GM12875 (cell line): ENCODE measurements around the gene CCDC154.

ENCODE experiments used
- H3K4me3 ChIP-seq: one replicate; pipeline ENCODE4 v1.5.1; 2011; ENCODE audit warnings: low read depth, low read length, control low read depth
- TF ChIP-seq, protein P1 (sequence below): IDR thresholded peaks from 2 replicates; pipeline ENCODE4 v1.5.1; 2011; ENCODE audit warnings: low read depth, mild to moderate bottlenecking, control low read depth, inconsistent platforms, low read length, moderate library complexity, borderline replicate concordance; ENCODE audit not compliant: insufficient read depth

Gene CCDC154

DNA sequence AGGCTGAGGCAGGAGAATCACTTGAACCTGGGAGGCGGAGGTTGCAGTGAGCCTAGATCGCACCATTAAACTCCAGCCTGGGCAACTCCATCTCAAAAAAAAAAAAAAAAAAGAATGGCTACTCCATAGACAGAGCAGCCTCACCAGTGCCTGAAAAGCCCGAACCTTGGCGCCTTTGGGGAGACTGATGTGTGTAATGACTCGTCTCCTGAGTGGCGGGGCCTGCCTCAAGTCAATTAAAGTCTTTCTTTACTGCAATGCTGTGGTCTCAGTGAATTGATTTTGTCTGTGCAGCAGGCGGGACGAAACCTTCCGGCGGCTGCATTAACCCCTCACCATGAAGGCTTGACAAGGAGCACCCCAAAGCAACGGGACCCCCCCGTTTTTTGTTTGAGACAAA is 20.3 kb downstream of the CCDC154 start:
- TF ChIP-seq, protein P1, sequence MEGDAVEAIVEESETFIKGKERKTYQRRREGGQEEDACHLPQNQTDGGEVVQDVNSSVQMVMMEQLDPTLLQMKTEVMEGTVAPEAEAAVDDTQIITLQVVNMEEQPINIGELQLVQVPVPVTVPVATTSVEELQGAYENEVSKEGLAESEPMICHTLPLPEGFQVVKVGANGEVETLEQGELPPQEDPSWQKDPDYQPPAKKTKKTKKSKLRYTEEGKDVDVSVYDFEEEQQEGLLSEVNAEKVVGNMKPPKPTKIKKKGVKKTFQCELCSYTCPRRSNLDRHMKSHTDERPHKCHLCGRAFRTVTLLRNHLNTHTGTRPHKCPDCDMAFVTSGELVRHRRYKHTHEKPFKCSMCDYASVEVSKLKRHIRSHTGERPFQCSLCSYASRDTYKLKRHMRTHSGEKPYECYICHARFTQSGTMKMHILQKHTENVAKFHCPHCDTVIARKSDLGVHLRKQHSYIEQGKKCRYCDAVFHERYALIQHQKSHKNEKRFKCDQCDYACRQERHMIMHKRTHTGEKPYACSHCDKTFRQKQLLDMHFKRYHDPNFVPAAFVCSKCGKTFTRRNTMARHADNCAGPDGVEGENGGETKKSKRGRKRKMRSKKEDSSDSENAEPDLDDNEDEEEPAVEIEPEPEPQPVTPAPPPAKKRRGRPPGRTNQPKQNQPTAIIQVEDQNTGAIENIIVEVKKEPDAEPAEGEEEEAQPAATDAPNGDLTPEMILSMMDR, result no peak
- H3K4me3 ChIP-seq, result no peak overlapping the region

DNA sequence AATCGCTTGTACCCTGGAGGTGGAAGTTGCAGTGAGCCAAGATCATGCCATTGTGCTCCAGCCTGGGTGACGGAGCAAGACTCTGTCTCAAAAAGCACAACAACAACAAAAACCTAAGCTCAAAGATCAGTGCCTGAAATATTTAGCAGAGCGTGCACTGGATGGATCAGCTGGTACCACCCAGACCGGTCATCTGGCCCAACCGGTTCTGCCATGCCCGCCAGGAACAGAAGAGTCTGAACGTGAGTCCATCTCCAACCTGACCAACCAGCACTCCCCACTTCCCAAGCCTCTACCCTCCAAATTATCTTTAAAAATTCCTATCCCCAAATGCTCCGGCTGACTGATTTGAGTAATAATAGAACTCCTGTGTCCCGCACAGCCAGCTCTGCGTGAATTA is 22.3 kb downstream of the CCDC154 start:
- no peak overlapping the region for H3K4me3 ChIP-seq
- TF ChIP-seq, protein P1, result no peak

DNA sequence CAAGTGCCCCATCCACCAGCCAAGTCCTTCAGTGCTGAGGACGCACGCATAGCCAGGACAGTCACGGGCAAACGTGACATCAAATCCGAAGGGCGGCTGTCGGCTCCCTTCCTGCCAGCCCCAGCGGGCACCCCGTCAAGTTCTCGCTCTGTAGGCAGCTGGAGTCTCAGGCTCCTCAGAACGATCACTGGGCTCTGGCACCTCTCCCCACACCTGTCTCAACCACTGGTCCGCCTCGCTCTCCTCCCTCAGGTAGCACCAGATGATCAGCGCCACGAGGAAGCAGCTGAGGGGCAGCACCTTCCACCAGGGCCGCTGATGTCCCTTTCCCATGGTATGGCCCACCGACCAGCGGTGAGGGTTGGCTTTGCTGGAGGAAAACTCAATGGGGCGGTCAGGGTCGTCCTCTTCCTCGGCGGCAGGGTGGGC is 24.2 kb downstream of the CCDC154 start:
- peak overlapping the region; percentile 97 for H3K4me3 ChIP-seq
- TF ChIP-seq, protein P1, result no peak

DNA sequence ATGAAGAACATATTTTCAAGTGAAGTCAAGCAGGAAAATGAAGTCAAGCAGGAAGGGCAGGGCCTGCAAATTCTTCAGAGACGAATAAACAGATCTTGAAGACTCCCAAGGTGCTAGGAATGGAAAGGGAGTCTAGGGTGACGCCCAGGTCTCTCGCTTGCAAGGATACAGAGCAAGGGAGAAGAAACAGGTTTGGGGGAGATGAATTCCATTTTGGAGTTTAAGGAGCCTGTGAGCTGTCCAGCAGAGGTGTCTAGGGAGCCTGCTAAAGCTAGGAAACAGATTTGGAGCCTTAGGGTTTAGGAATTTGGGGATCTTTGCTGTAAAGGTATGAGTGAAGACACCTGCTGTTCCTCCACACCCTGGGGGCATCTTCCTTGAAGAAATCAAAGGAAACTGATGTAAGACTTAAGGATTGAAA is 27.8 kb downstream of the CCDC154 start:
- no peak overlapping the region for H3K4me3 ChIP-seq
- TF ChIP-seq, protein P1, result no peak

DNA sequence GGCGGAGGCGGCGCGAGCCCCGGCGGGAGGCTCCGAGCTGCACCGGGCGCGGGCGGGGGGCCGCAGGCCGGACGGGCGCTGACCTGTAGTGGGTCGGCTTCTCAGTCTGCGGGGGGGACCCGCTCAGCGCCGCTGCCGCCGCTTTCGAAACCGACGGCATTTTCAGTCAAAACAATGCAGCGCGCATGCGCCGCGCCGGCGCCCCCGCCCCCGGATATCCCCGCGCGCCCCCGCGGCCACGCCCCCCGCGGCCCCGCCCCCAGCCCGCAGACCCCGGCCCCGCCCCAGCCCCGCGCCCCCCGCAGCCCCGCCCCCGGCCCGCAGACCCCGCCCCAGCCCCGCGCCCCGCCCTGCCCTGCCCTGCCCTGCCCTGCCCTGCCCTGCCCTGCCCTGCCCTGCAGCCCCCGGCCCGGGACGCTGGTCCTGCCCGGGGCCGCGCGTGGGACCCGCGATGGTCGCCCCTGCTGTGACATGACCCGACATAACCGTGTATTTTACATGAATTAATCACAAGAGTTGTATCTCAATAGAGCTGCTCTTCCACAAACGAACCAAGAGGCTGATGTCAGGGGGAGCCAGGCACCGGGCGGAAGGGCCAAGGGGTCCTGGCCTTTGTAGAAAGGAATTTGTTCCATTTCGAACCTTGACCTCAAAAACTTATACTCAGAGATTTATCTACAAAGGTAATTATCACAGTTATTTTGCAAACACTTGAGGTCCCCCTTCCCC is 29.7 kb downstream of the CCDC154 start, which contains the start of gene UNKL:
TSS of gene UNKL (minus strand) at position 173 of the 729 bp plus-strand sequence. CDS start at position 160, 13 bp downstream.
- H3K4me3 ChIP-seq, result peak within 1 kb of the TSS; percentile 97
- TF ChIP-seq, protein P1, result no peak

DNA sequence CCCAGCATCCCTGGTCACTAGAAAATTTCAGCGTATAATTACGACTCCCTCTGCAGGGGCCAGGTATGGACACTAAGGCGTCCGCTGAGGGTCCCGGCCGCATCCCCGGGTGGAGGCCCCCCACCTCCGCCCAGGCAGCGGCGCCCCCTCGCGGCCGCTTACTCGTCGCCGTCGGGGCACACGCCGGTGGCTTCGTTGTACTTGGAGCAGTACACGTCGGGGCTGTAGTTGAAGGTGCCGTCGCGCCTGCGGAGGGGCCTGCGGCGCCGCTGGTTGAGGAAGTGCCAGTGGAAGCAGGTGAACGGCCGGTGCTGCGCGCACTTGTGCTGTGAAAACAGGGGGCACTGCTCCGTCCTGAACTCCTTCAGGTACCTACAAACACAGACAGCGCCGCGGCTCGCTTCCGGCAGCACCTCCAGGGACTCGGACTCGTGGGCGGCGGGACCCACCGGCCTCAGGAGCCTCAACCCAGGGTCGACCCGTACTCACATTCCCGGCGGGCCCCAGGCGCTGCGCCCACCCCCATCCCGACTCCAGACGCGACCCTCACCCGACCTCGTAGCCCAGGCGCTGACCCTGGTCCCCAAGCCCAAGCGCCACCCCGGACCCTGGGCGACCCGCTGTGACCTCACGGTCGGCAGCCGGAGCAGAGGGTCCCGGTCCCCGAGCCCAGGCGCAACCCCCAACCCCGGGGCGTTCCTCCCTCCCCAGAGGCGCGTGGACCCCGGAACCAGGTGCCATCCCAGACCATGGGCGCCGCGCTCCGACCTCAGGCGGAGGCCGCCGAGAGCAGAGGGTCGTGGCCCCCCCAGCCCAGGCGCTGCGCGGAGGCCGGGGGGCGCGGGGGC is 30.4 kb downstream of the CCDC154 start:
- TF ChIP-seq, protein P1, result peak; percentile 79

More for the DNA sequence above, 30.4 kb downstream of the CCDC154 start:
- H3K4me3 ChIP-seq, result peak overlapping the region; percentile 97
